Prostate gland (tissue), 2 donors: ENCODE data around the gene WDR88. TPM values are rescaled to one million over a fixed set of nuclear protein-coding genes. Genes with fewer than 3 reads are reported as not detected.

ENCODE experiments used
- DNase-seq: peaks from one replicate; pipeline ENCODE4 v3.0.0-alpha.2; 2019; ENCODE audit warnings: low spot score
- H3K27ac ChIP-seq, 2 donors: fragments of 200-600 bp; sonication (generic); 2 replicates each; pipeline ENCODE4 v1.5.1; 2017 to 2019
- H3K27me3 ChIP-seq: fragments of 200-600 bp; sonication (generic); replicated peaks from 2 replicates; pipeline ENCODE4 v1.5.1; 2019; ENCODE audit not compliant: insufficient read depth
- H3K36me3 ChIP-seq, 2 donors: fragments of 200-600 bp; sonication (generic); 1 replicate in 1 of 2; 2 replicates in 1 of 2; pipeline versions ENCODE4 v1.5.1 to v1.8.1; 2017 to 2019
- H3K4me1 ChIP-seq: fragments of 200-600 bp; sonication (generic); replicated peaks from 2 replicates; pipeline ENCODE4 v1.5.1; 2019
- H3K4me3 ChIP-seq, 2 donors: fragments of 200-600 bp; sonication (generic); 2 replicates each; pipeline ENCODE4 v1.5.1; 2017 to 2019
- H3K9me3 ChIP-seq: fragments of 200-600 bp; sonication (generic); 2 replicates; pipeline ENCODE4 v1.5.1; 2017
- CTCF ChIP-seq, 4 experiments: fragments of 200-600 bp in 2 of 4; fragments of 450-650 bp in 2 of 4; sonication (generic) in 2 of 4; IDR thresholded peaks; 1 replicate in 3 of 4; 2 replicates in 1 of 4; pipeline ENCODE4 v1.5.1; 2016 to 2019; ENCODE audit warnings: antibody characterized with exemption in 4 of 4, mild to moderate bottlenecking in 2 of 4, moderate library complexity in 2 of 4
- POLR2A ChIP-seq: fragments of 450-650 bp; IDR thresholded peaks from one replicate; pipeline ENCODE4 v1.6.1; 2016; ENCODE audit warnings: antibody characterized with exemption, mild to moderate bottlenecking
- POLR2AphosphoS5 ChIP-seq: sonication (generic); formaldehyde crosslinking; IDR thresholded peaks from one replicate; pipeline ENCODE4 v1.6.1; 2017; ENCODE audit warnings: antibody characterized with exemption
- WGBS: methylation state at CpG from one replicate; pipeline ENCODE4 v1.1.5; 2018; 5-methylcytosine and 5-hydroxymethylcytosine counted together
- intact Hi-C: fragments of 100-400 bp; cut with DNase I; formaldehyde crosslinking; loops from one replicate; pipeline ENCODE4 v1.14.2; 2022
- total RNA-seq, 2 donors: library from RNA; depleted of rRNA; stranded (reverse); fragments of >200 nt; gene quantifications; one replicate each; pipeline ENCODE4 v1.1.0, GENCODE V29; 2016

Gene WDR88
- total RNA-seq, 2 donors from 2014 or later, result 3.9 TPM; not detected in 1

GRCh38 chr19:33206261-33207039 is 74.5 kb downstream of the WDR88 start:
- Histone ChIP-seq H3K27ac (no peak overlapping the region), H3K27me3 (no peaks in the 10 kb centered on the region), H3K4me1 (no peaks in the 10 kb centered on the region), H3K36me3 (peaks cover 0 to 7% of the 10 kb centered on the region in 2 donors), H3K9me3 (no peaks in the 10 kb centered on the region), H3K4me3 (no peak overlapping the region)
- no peak for TF ChIP-seq POLR2A
- no peak for TF ChIP-seq POLR2AphosphoS5
- TF ChIP-seq CTCF (IDR thresholded peaks at IDR 0.05), result no peak
- intact Hi-C loops, result no loop called here
- no peak for DNase-seq
- 94% methylated on average over 38 of the region's 38 CpGs for WGBS

GRCh38 chr19:33207040-33207620 is 75.2 kb downstream of the WDR88 start:
- Histone ChIP-seq H3K4me1 (no peaks in the 10 kb centered on the region), H3K27me3 (no peaks in the 10 kb centered on the region), H3K4me3 (no peak overlapping the region), H3K27ac (no peak overlapping the region), H3K36me3 (peaks cover 0 to 7% of the 10 kb centered on the region in 2 donors), H3K9me3 (no peaks in the 10 kb centered on the region)
- no peak for TF ChIP-seq CTCF (IDR thresholded peaks at IDR 0.05)
- TF ChIP-seq POLR2AphosphoS5, result no peak
- no peak for TF ChIP-seq POLR2A
- intact Hi-C loops, result no loop called here
- WGBS, result 93% methylated on average over 36 of the region's 38 CpGs
- no peak for DNase-seq

GRCh38 chr19:33207903-33208302 is 76.0 kb downstream of the WDR88 start:
- H3K27me3 ChIP-seq, result no peaks in the 10 kb centered on the region
- H3K4me1 ChIP-seq, result no peaks in the 10 kb centered on the region
- no peak for DNase-seq
- H3K27ac ChIP-seq, result no peak overlapping the region
- no peaks in the 10 kb centered on the region for H3K9me3 ChIP-seq
- intact Hi-C loops, result no loop called here
- H3K36me3 ChIP-seq, result peaks cover 0 to 7% of the 10 kb centered on the region in 2 donors
- WGBS, result 94% methylated on average over 9 of the region's 9 CpGs
- no peak overlapping the region for H3K4me3 ChIP-seq
- TF ChIP-seq POLR2A (no peak), POLR2AphosphoS5 (no peak), CTCF (IDR thresholded peaks at IDR 0.05) (no peak)

- no peak for TF ChIP-seq POLR2AphosphoS5
- TF ChIP-seq CTCF (IDR thresholded peaks at IDR 0.05), result no peak
- no peak for TF ChIP-seq POLR2A
- DNase-seq, result no peak
- Histone ChIP-seq H3K36me3 (peaks cover 0 to 7% of the 10 kb centered on the region in 2 donors), H3K9me3 (no peaks in the 10 kb centered on the region), H3K27me3 (no peaks in the 10 kb centered on the region), H3K4me1 (no peaks in the 10 kb centered on the region), H3K4me3 (no peak overlapping the region), H3K27ac (no peak overlapping the region)
- 65% methylated on average over 11 of the region's 11 CpGs for WGBS
- intact Hi-C loops, result no loop called here
Measured at GRCh38 chr19:33208371-33208895, 76.5 kb downstream of the WDR88 start.
